ENCODE data around the gene ARL6IP4.

The ARL6IP4 gene

GRCh38 chr12:122979001-122979907, 1.2 kb upstream of the ARL6IP4 start:
- no peak for DNase-seq

GRCh38 chr12:122979908-122980182, 636 bp upstream of the ARL6IP4 start:
- DNase-seq, result no peak

- no peak for DNase-seq
Measured at GRCh38 chr12:122981036-122981471, 573 bp downstream of the ARL6IP4 start.

GRCh38 chr12:122981587-122982476, 1.4 kb downstream of the ARL6IP4 start:
- DNase-seq, result no peak

GRCh38 chr12:122982477-122982815, 2.0 kb downstream of the ARL6IP4 start:
- DNase-seq, result no peak

- DNase-seq, result no peak
Measured at GRCh38 chr12:122982963-122983788, 2.7 kb downstream of the ARL6IP4 start.

- no peak for DNase-seq
Measured at GRCh38 chr12:122983789-122984515, 3.5 kb downstream of the ARL6IP4 start.

GRCh38 chr12:122984612-122985337, 4.3 kb downstream of the ARL6IP4 start:
- no peak for DNase-seq

- no peak for DNase-seq
Measured at GRCh38 chr12:122985338-122986257, 5.1 kb downstream of the ARL6IP4 start.

GRCh38 chr12:122986258-122986871, 5.9 kb downstream of the ARL6IP4 start:
- DNase-seq, result no peak

- no peak for DNase-seq
Measured at GRCh38 chr12:122987086-122987951, 6.8 kb downstream of the ARL6IP4 start.

GRCh38 chr12:122988036-122988435, 7.6 kb downstream of the ARL6IP4 start:
- no peak for DNase-seq

GRCh38 chr12:122988612-122989212, 8.2 kb downstream of the ARL6IP4 start:
- DNase-seq, result no peak

- DNase-seq, result no peak
Measured at GRCh38 chr12:122989225-122989839, 8.9 kb downstream of the ARL6IP4 start.

GRCh38 chr12:122989874-122990419, 9.5 kb downstream of the ARL6IP4 start:
- no peak for DNase-seq

GRCh38 chr12:122990561-122990960, 10.1 kb downstream of the ARL6IP4 start:
- DNase-seq, result no peak

GRCh38 chr12:122990961-122991622, 10.6 kb downstream of the ARL6IP4 start:
- DNase-seq, result no peak

Data from fibroblast of skin of right quadriceps (primary cell).